Activated T-cell treated with anti-CD3 and anti-CD28 coated beads, Interleukin-2, amount 50 U/mL, for 1 hour (primary cell): ENCODE measurements around the gene RIC3.
A peak's percentile ranks its signal among the peaks of the same experiment; 100 is the strongest.

ENCODE experiments used
- DNase-seq: peaks from one replicate; pipeline ENCODE4 v3.0.0-alpha.2; 2020

Gene RIC3

DNA sequence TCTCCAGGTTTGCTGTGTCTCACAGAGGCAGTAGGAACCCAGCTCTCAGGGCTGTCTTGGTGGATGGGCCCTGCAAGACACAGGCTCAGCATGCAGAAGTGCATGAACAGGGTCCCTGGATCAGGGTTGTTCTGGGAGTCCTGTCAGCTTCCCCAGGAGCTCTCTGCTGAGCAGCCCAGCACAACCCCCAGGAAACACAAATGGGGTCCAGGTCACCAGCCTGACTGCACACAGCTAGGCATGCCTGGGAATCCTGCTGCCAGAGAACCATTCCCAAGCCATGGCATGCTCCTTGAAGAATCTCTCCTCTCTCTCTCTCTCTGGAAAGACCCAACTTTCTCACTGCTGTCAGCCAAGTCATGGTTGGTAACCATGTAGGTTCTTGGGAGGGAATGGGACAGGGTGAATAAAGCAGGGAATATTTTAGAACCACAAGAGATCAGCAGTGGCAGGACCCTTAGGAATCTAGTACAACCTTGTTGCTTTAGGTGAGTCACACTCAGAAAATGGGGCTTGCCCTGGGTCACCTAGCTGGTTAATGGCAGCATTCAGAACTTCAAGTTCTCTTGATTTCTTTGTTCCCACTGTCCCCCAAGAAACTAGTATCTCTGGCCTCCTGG lies 66.4 kb downstream of the RIC3 start:
- DNase-seq = no peak

DNA sequence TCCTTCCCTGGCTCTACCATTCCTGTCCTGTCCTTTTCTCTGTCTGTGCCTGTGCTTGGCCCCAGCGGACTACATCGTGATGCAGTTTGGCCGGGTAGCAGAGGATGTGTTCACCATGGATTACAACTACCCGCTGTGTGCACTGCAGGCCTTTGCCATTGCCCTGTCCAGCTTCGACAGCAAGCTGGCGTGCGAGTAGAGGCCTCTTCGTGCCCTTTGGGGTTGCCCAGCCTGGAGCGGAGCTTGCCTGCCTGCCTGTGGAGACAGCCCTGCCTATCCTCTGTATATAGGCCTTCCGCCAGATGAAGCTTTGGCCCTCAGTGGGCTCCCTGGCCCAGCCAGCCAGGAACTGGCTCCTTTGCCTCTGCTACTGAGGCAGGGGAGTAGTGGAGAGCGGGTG lies 67.4 kb downstream of the RIC3 start:
- no peak for DNase-seq

DNA sequence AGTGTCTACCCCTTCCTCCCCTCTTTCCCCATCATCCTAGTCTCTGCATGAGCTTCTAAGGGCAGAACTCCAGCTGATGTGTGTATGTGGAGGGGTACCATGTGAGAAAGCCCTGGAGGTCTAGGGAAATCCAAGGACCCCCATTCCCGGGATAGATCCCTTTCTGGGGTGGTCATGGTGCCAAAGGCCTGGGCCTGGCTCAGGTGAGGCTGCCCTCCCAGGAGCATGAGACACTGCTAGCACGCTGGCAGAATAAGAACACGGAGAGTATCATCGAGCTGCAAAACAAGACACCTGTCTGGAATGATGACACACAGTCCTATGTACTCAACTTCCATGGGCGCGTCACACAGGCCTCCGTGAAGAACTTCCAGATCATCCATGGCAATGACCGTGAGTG lies 68.2 kb downstream of the RIC3 start:
- no peak for DNase-seq

DNA sequence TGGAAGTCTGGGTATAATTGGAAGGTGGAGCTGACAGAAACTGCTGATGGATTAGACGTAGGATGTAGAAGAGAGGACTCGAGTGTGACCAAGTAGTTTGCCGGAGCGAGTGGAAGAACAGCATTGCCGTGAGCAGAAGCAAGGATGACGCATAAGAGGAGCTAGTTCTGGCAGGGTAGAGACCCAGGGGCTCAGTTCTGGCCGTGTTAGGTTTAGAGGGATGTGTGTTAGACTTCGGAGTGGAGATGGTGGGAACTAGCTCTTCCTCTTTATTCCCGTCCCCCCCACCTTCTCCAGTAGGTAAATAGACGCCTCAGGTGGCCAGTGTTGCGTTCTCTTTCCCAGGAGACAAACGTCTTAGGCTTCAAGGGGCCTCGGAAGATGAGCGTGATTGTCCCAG lies 68.7 kb downstream of the RIC3 start:
- no peak for DNase-seq

DNA sequence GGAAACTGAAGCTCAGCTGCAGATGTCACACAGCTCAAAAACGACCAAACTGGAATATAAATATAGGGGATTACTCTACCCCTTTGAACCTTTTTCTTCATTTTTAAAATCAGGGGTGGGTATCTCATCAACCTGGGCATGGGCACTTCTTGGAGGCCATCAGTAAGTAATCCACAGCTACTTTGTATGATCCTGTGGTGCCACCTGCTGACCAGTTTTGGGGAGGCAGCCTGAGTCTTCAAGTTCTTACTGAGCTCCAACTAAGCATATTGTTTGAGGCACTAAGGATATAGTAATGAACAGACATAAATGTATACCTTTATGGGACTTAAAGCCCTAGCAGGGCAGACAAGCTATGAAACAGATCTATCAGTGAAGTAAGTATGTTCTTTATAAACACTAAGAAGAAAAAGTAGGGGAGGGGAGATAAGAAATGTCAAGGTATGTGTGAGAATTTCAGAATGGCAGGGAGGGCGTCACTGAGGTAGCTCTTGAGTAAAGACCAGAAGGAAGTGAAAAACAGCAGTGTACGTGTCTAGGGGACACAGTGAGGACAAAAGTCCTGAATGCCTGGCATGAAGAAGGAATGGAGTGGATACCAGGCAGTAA lies 69.4 kb downstream of the RIC3 start:
- DNase-seq = peak; percentile 78

DNA sequence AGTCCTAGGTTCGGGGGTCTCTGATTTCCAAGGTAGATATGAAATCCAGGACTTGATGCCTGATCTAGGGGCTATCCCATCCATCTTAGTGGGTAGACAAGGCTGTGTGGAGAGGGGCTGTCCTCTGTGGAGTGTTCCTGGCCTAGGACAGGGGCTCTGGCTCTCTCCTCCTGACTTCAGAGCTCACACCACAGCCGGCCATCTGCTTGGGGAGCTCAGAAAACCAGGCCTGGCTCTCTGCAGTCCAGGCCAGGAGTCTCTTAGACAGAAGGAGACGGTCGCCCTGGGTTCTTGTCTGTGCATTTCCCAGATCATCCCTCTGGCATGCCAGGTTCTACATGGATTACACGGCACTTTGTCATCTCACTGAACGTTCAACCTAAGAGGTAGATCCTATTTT lies 69.9 kb downstream of the RIC3 start:
- DNase-seq = no peak

DNA sequence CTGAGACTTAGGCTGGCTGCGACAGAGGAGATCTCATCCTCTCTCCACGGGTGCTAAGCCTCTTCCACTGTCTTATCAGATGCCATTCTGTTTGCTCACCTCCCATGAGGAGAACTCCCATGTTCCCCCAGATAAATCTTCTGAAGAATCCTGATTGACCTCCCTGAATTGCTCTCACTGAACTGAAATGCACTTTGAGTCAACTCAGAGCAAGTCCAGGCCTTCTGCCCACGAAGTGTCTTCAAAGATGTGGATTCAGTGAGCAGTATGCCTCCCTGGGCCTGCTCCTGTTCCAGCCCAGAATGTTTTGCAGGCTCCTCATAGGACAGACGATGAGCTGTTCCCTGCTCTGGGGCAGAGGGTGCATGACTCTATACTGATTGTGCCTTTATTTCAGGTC lies 70.5 kb downstream of the RIC3 start:
- DNase-seq = no peak

DNA sequence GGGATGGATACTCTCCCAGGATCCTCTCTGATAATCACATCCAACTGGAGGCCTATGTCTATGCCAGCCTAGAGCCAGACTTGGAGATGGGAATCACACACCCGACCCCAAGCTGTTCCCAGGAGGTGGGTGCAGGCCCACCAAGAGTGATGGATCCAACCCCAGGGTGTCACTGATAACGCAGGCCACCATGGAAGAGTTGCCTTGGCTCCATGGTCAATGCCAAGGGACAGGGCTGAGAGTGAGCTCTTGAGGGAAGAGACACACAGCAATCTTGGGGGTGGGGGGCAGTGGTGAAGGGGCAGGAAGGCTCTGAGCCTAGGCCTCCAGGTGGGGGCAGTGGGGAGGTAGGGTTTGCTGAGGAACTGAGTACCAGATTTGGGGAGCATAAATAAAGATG lies 70.9 kb downstream of the RIC3 start:
- no peak for DNase-seq

DNA sequence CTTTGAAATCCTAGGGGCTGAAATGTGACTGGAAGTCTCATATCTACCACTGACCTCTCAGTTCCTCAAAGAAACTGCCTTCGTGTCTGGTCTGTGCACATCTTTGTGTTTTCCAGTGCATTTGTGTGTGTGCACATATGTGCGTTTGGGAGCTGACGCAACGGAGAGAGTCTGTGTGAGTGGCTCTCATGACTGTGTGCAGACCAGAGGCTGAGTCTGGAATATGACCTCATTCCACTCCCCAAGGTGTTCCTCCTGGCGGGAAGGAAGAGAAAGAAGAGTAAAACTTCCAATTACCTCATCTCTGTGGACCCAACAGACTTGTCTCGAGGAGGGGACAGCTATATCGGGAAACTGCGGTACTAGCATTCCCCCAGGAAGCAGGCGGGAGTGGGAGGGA lies 71.4 kb downstream of the RIC3 start:
- no peak for DNase-seq

DNA sequence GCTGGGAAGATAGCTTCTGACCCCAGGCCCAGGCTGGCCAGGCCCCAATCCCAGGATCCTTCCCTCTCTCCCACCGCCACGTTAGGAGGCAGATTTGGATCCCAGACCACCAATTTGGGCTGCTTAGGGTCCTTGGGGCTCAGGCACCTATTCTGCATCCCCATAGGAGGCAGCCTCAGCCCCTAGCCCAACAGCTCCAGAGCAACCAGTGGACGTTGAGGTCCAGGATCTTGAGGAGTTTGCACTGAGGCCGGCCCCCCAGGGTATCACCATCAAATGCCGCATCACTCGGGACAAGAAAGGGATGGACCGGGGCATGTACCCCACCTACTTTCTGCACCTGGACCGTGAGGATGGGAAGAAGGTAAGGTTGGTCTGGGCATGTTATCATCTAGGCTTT lies 71.8 kb downstream of the RIC3 start:
- DNase-seq = no peak

DNA sequence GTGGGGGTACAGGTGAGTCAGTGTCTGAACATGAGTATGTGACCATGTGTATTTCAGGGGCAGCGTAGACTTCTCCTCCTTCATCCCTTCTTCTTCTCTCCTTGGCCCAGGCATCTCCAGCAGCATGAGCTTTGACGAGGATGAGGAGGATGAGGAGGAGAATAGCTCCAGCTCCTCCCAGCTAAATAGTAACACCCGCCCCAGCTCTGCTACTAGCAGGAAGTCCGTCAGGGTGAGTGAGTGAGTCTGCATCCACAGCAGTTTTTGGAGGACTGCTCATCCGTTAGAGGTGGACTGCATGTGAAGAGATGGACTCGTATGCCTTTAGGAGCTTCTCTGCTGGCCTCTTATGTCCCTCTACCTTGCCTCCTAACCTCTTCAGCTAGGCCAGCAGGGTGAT lies 72.2 kb downstream of the RIC3 start:
- no peak for DNase-seq

DNA sequence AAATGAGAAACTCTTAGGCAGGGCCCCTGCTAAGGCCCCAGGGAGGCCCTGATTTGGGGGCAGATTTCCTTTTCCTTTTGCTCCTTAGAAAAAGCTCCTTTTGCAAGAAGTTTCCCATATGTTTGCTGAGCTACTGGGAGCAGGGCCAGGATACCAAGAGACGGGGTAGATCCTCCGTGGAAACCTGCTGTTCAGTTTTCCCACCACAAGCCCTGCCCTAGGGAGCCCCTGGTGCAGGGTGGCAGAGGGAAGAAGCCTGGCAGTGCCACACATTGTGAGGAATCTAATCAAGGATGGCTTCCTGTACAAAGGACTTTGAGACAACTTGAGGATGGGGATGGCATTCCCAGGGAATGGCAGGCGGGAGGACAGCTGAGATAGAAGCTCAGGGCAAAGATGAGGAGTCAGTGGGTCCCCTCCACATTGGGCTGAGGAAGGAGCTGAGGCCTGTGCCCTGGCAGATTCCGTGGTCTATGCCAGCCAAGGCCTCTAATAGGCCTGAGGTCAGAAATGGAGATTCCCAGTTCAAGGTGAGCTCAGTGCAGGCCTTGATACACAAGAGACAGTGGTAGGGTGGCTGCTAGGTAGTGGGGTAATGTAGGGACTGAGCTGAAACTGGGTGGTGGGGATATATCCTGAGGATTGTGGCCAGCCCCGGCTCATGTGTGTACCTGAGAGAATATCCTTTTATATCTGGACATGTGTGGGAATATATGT lies 72.9 kb downstream of the RIC3 start:
- no peak for DNase-seq

DNA sequence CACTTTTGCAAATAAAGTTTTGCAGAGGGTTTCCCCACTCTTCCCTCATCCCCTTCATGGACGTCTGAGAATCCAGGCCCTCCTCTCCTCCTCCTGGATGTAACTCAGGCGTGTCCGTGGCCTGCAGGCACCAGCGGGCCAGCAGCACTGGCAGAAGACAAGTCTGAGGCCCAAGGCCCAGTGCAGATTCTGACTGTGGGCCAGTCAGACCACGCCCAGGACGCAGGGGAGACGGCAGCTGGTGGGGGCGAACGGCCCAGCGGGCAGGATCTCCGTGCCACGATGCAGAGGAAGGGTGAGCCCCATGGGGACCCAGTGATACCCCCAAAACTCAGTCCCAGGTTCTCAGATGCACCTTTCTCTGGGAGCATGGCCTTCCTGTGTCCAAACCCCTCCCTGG lies 73.5 kb downstream of the RIC3 start:
- DNase-seq = no peak

DNA sequence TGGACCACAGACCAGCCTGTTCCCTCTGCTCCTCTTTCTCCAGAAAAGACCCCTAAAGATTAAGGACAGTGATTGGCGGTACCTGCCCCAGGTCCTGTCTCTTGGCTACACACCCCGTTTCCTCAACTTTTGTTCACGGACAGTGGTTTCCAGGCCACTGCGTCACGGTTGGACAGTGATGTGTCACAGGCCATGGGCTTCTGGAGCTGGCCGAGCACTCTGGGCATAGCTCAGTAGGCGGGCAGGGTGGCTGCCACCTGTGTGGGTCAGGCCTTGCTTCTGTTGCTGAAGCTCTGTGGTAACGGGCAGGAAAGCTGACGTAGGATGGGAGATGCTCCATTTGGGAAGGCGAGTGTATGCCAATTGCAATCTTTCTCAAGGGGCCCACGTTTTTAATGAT lies 74.2 kb downstream of the RIC3 start:
- DNase-seq = no peak

DNA sequence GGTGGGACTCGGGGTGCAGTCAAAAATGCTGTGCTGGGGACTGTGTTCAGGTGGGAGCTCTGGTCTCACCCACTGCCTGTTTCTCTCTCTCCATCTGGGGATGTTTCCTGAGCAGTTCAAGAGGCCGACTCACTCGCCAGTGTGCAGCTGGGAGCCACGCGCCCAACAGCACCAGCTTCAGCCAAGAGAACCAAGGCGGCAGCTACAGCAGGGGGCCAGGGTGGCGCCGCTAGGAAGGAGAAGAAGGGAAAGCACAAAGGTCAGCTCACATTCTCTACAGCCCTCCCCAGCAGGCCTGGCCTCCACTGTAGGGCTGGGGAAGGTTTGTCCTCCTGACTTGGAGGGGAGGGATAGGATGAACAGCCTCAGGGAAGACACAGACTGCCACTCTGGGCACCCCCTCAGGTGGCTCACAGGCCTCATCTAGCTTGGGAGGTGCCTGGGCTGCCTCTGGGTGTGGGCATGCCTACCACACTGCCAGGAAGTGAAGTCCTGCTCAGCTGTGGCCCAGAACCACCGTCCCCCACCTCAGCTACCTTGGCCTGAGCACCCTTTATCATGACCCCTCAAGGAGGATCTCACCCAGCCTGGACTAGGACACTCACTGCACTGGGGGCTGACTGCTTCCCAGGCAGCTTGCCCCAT lies 74.8 kb downstream of the RIC3 start:
- no peak for DNase-seq

DNA sequence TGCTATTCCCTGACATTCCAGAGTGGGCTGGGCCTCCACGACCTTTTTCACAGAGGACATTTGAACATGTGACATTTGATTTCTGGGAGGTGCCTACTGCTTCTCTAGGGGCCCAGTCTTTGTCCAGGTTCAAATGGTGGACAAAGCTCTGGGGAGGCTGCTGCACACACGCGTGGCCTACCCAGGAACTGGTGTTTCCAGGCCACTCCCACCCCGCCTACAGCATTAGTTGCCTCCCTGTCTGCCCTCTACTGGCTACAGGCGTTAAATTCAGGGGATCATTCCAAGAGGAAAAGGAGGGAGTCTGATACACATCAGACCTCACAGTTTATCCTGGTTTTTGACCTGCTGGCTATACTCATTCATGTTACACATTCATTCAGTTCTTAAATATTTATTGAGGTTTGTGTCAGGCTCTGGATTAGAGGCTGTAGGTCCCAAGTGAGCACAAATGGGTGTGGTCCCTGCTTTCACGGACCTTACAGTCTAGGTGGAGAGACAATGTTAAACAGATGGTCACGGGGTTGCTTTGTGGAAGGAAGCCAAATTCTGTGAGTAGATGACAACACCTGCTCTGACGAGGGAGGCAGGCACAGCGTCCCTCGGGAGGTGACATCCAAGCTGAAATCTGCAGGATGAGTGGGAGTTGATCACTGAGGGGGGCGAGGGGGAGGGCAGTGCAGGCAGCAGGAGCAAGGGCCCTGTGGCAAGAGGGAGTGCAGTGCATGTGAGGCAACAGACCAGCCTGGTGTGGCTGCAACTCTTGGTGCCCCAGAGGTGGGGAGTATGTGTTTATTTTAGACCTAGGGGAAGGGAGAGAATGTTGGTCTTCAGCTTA lies 76.0 kb downstream of the RIC3 start:
- DNase-seq = no peak

DNA sequence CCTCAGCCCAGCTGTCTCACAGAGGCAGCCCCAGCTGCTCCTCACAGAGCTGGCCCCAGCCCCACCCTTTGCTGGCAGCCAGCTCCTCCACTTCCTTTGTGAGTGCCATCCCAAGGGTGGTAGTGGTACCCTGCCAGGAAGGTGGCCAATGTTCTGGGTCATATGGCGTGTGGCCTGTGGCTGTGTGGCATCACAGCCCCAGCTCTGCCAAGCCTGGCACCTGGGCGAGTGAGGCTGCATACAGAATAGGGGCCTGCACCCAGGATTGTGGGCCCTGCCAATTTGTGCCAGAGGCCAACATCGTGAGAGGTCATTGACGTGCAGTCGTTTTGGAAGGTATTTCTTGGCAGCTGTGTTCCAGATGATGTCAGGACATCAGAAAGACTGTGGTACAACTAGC lies 77.1 kb downstream of the RIC3 start:
- DNase-seq = no peak

DNA sequence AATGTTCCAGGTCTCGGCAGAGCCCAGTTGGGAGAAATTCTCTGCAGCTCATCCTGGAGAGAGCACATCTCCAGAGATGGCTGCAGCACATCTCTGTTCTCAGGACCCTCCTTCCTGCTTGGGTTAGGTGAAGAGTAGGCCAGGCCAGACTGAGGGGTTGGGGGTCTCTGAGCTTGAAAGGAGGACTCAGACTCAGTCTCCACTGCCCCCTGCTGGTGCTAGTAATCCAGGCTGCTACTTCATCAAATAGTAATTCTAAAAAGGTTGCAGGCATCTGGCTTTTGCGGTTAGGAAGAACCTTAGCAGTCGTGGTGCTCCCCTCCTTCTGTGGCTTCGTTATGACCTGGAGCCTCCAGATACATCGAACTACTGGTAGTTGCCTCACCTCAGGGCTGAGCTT lies 78.1 kb downstream of the RIC3 start:
- no peak for DNase-seq

DNA sequence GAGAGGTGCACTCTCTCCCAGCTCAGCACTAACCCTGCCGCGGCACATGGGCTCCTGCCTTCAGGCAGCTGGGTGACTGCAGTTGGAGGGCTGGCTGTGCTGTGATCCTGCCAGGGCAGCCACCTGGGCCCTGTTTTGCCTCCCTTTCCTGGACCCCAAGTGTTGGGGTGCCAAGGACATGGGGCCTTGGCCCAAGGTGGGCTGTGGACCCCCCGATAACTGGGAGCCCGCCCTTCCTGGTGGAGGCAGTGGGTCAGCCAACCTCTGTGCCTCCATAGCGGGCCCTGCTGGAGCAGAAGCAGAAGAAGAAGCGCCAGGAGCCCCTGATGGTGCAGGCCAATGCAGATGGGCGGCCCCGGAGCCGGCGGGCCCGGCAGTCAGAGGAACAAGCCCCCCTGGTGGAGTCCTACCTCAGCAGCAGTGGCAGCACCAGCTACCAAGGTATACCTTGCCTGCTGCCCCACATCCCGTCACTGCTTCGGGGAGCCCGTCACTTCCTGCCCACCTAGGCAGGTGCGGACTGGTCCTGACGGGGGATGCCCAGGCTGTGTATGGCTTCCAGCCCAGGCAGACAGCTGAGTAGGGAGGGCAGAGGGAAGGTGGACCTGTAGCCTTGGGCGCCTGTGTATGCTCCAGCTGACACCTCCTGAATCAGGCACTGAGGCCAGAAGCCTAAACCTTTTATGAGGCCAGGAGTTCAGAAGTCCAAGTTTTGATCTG lies 78.9 kb downstream of the RIC3 start:
- no peak for DNase-seq

DNA sequence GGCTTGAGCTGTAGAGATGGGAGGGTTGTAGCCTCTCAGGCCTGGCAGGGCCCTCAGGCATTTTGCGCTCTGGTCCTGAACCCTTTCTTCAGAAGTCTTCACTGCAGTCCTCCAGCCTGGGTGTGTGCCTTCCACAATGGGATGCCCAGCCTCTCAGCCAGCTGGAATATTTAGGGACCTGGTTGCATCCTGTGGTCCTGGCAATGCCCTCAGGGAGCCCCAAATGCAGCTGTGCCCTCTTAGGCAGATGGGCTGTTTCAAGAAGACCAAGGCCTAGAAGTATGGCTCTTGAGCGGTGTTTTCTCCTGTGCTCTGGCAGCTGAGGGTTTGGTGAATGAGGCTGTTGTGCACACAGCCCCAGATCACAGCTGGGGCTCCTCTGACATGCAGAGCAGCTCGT lies 81.1 kb downstream of the RIC3 start:
- no peak for DNase-seq

DNA sequence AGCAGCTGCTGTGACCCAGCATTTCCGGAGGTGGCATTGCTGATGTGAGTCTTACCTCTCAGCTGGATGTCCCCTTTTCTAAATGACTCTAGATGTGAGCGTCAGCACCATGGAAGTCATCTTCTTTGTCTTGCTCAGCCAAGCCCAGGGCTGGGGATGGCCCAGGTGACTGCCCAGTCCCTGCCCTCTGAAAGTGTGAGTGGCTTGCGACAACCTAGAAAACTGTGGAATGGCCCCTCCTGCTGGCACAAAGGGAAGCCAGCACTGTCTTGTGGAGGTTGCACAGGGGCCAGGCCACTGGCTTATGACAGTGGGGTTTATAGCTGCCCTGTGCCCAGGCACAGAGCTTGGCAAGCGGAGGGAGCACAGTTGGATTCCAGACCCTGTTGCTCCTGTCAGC lies 81.6 kb downstream of the RIC3 start:
- DNase-seq = no peak

DNA sequence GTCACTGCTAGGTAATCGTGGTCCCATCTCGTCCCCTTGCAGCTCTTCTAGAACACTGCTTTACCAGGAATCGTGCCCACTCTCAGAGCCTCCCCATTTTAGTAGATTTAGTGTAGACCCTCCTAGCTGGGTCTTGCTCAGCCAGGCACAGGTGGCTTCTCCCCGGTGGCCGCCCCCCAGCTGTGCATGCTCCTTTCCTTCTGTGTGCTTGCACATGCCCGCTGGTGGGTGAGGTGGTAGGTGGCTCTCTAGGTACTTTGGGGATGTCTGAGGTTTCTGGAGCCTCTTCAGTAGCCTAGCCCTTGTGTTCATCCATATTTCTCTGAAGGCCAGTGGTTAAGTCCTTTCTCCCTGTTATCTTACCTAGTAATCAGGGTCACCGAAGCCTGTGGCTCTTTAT lies 82.3 kb downstream of the RIC3 start:
- no peak for DNase-seq
